Activated T-helper 1 cell treated with anti-CD3 and anti-CD28 coated beads, Interleukin-12 subunit alpha, Interleukin-12 subunit beta, Interleukin-2, Interleukin-4 antibody, amounts not matched to agents 30 ng/mL and 10 ng/mL and 1 ng/mL, durations not matched to agents 14 hours and 24 hours and 36 hours (primary cell): ENCODE data around the gene FAAH2. TPM values are rescaled to one million over a fixed set of nuclear protein-coding genes. Genes with fewer than 3 reads are reported as not detected.

Experiments
- total RNA-seq: library from RNA; stranded (reverse); gene quantifications from 2 replicates; pipeline ENCODE4 v1.2.3, GENCODE V29; 2022

FAAH2 gene
- total RNA-seq, 1 donor from 2014 or later, result 7.2 TPM

Other genes starting within 250 kb of the FAAH2 start
- gene SPIN2B, start 165.2 kb upstream of the FAAH2 start, total RNA-seq, result 12.1 and 12.7 TPM in 2 replicates
- gene SPIN2A, start 149.3 kb upstream of the FAAH2 start, total RNA-seq, result 0.54 and 1.0 TPM in 2 replicates